Prostate gland (tissue), 2 donors: ENCODE data around the gene RAB4B. TPM values are rescaled to one million over a fixed set of nuclear protein-coding genes. Genes with fewer than 3 reads are reported as not detected.

Source experiments
- DNase-seq: peaks from one replicate; pipeline ENCODE4 v3.0.0-alpha.2; 2019; ENCODE audit warnings: low spot score
- H3K27ac ChIP-seq, 2 donors: fragments of 200-600 bp; sonication (generic); 2 replicates each; pipeline ENCODE4 v1.5.1; 2017 to 2019
- H3K27me3 ChIP-seq: fragments of 200-600 bp; sonication (generic); replicated peaks from 2 replicates; pipeline ENCODE4 v1.5.1; 2019; ENCODE audit not compliant: insufficient read depth
- H3K36me3 ChIP-seq, 2 donors: fragments of 200-600 bp; sonication (generic); 1 replicate in 1 of 2; 2 replicates in 1 of 2; pipeline versions ENCODE4 v1.5.1 to v1.8.1; 2017 to 2019
- H3K4me1 ChIP-seq: fragments of 200-600 bp; sonication (generic); replicated peaks from 2 replicates; pipeline ENCODE4 v1.5.1; 2019
- H3K4me3 ChIP-seq, 2 donors: fragments of 200-600 bp; sonication (generic); 2 replicates each; pipeline ENCODE4 v1.5.1; 2017 to 2019
- H3K9me3 ChIP-seq: fragments of 200-600 bp; sonication (generic); 2 replicates; pipeline ENCODE4 v1.5.1; 2017
- POLR2A ChIP-seq: fragments of 450-650 bp; IDR thresholded peaks from one replicate; pipeline ENCODE4 v1.6.1; 2016; ENCODE audit warnings: antibody characterized with exemption, mild to moderate bottlenecking
- POLR2AphosphoS5 ChIP-seq: sonication (generic); formaldehyde crosslinking; IDR thresholded peaks from one replicate; pipeline ENCODE4 v1.6.1; 2017; ENCODE audit warnings: antibody characterized with exemption
- WGBS: methylation state at CpG from one replicate; pipeline ENCODE4 v1.1.5; 2018; 5-methylcytosine and 5-hydroxymethylcytosine counted together
- intact Hi-C: fragments of 100-400 bp; cut with DNase I; formaldehyde crosslinking; loops from one replicate; pipeline ENCODE4 v1.14.2; 2022
- total RNA-seq, 2 donors: library from RNA; depleted of rRNA; stranded (reverse); fragments of >200 nt; gene quantifications; one replicate each; pipeline ENCODE4 v1.1.0, GENCODE V29; 2016
- TF ChIP-seq, protein P1 (sequence below), 4 experiments: fragments of 200-600 bp in 2 of 4; fragments of 450-650 bp in 2 of 4; sonication (generic) in 2 of 4; IDR thresholded peaks; 1 replicate in 3 of 4; 2 replicates in 1 of 4; pipeline ENCODE4 v1.5.1; 2016 to 2019; ENCODE audit warnings: antibody characterized with exemption in 4 of 4, mild to moderate bottlenecking in 2 of 4, moderate library complexity in 2 of 4

RAB4B gene
- total RNA-seq, 2 donors from 2014 or later: 44.8 to 51.7 TPM

- TF ChIP-seq POLR2AphosphoS5: no peak
- no peak for TF ChIP-seq POLR2A
- TF ChIP-seq, protein P1, sequence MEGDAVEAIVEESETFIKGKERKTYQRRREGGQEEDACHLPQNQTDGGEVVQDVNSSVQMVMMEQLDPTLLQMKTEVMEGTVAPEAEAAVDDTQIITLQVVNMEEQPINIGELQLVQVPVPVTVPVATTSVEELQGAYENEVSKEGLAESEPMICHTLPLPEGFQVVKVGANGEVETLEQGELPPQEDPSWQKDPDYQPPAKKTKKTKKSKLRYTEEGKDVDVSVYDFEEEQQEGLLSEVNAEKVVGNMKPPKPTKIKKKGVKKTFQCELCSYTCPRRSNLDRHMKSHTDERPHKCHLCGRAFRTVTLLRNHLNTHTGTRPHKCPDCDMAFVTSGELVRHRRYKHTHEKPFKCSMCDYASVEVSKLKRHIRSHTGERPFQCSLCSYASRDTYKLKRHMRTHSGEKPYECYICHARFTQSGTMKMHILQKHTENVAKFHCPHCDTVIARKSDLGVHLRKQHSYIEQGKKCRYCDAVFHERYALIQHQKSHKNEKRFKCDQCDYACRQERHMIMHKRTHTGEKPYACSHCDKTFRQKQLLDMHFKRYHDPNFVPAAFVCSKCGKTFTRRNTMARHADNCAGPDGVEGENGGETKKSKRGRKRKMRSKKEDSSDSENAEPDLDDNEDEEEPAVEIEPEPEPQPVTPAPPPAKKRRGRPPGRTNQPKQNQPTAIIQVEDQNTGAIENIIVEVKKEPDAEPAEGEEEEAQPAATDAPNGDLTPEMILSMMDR (IDR thresholded peaks at IDR 0.05): no peak
Observed at GRCh38 chr19:40774916-40775631, 3.0 kb upstream of the RAB4B start, which contains the start of gene MIA. Gene MIA (plus strand): TSS chr19:40775521. CDS start chr19:40775543, 22 bp downstream.

DNA sequence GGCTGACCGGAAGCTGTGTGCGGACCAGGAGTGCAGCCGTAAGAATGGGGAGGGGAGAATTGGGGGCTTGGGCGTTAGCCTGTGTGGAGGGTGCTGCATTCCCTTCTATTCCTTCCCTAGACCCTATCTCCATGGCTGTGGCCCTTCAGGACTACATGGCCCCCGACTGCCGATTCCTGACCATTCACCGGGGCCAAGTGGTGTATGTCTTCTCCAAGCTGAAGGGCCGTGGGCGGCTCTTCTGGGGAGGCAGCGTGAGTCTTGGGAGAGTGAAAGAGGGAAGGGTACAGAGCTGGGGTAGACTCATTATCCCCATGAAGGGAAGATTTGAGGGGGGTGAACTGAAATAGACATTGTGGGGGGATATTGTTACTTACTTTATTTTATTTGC is 2.4 kb upstream of the RAB4B start:
- no peaks in the 10 kb centered on the region for H3K27me3 ChIP-seq
- H3K4me3 ChIP-seq: no peak overlapping the region
- DNase-seq: no peak
- H3K36me3 ChIP-seq: no peaks in the 10 kb centered on the region
- WGBS: 70% methylated on average over 10 of the region's 10 CpGs
- H3K9me3 ChIP-seq: no peaks in the 10 kb centered on the region
- intact Hi-C loops: no loop called here
- TF ChIP-seq POLR2A (no peak), POLR2AphosphoS5 (no peak)
- TF ChIP-seq, protein P1 (IDR thresholded peaks at IDR 0.05): no peak
- H3K27ac ChIP-seq: no peak overlapping the region
- H3K4me1 ChIP-seq: no peaks in the 10 kb centered on the region

More at GRCh38 chr19:40774916-40775631, 3.0 kb upstream of the RAB4B start, which contains the start of gene MIA:
- Histone ChIP-seq H3K4me3 (no peak within 1 kb of the TSS), H3K27ac (no peak within 1 kb of the TSS), H3K9me3 (no peaks in the 10 kb centered on the region), H3K27me3 (no peaks in the 10 kb centered on the region), H3K36me3 (no peaks in the 10 kb centered on the region), H3K4me1 (no peaks in the 10 kb centered on the region)
- DNase-seq: no peak
- WGBS: 58% methylated on average over 9 of the region's 9 CpGs
- intact Hi-C loops: no loop called here

- no peak for DNase-seq
- Histone ChIP-seq H3K9me3 (no peaks in the 10 kb centered on the region), H3K4me1 (no peaks in the 10 kb centered on the region), H3K36me3 (no peaks in the 10 kb centered on the region), H3K4me3 (no peak overlapping the region), H3K27ac (peak overlapping the region in 1 of 2 donors; percentile 98), H3K27me3 (no peaks in the 10 kb centered on the region)
- WGBS: 75% methylated on average over 7 of the region's 7 CpGs
- intact Hi-C loops: no loop called here
- TF ChIP-seq POLR2AphosphoS5 (no peak), POLR2A (no peak)
- TF ChIP-seq, protein P1 (IDR thresholded peaks at IDR 0.05): no peak
Observed at GRCh38 chr19:40776364-40776763, 1.7 kb upstream of the RAB4B start.

DNA sequence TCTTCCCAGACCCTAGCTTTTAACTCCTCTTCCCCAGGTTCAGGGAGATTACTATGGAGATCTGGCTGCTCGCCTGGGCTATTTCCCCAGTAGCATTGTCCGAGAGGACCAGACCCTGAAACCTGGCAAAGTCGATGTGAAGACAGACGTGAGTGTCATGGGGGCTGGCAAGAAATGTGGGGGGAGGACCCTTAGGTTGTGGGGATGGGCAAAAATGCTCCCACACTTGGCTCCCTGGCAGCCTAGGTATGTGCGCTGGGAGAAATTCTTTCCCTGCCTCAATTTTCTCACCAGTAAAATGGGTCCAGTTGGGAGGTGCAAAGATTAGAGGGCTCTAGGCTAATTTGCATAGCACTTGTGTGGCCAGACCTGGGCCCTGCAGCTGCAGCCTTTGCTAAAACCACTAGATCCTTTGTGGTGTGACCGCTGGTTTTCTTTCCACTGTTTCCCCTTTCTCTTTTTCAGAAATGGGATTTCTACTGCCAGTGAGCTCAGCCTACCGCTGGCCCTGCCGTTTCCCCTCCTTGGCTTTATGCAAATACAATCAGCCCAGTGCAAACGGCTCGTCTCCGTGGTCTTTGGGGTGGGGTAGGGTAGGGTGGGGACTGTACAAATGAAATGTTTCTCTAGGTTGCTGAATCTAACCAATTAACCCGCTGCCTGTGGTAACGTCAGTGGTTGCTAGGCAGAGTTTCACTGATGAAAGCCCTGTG is 959 bp upstream of the RAB4B start:
- peak overlapping the region; percentile 96 to 98 for H3K27ac ChIP-seq
- peak; percentile 34 for TF ChIP-seq POLR2AphosphoS5
- no peak for TF ChIP-seq POLR2A
- intact Hi-C loops: no loop called here
- H3K27me3 ChIP-seq: no peaks in the 10 kb centered on the region
- H3K4me1 ChIP-seq: no peaks in the 10 kb centered on the region
- 8% methylated on average over 13 of the region's 13 CpGs for WGBS
- H3K4me3 ChIP-seq: peak overlapping the region; percentile 74 to 79
- no peaks in the 10 kb centered on the region for H3K9me3 ChIP-seq
- H3K36me3 ChIP-seq: no peaks in the 10 kb centered on the region
- DNase-seq: peak; percentile 90

GRCh38 chr19:40777645-40777936 is 456 bp upstream of the RAB4B start:
- no peak for TF ChIP-seq POLR2AphosphoS5
- no peak for TF ChIP-seq POLR2A
- TF ChIP-seq, protein P1 (IDR thresholded peaks at IDR 0.05): no peak
- intact Hi-C loops: no loop called here
- WGBS: 1% methylated on average over 10 of the region's 10 CpGs
- H3K27ac ChIP-seq: peak overlapping the region; percentile 96 to 98
- peak overlapping the region; percentile 74 to 79 for H3K4me3 ChIP-seq
- H3K9me3 ChIP-seq: no peaks in the 10 kb centered on the region
- no peak for DNase-seq
- H3K36me3 ChIP-seq: no peaks in the 10 kb centered on the region
- no peaks in the 10 kb centered on the region for H3K4me1 ChIP-seq
- H3K27me3 ChIP-seq: no peaks in the 10 kb centered on the region
